Mucosa of rectum (tissue), 2 donors: ENCODE results near the gene PARD3.
A peak's percentile ranks its signal among the peaks of the same experiment; 100 is the strongest.

ENCODE experiments used
- H3K27ac ChIP-seq, 2 donors: one replicate each; pipeline ENCODE4 v1.7.0; 2013; ENCODE audit warnings: inconsistent platforms in 2 of 2, low read depth in 2 of 2, low read length in 2 of 2
- H3K27me3 ChIP-seq, 2 donors: one replicate each; pipeline ENCODE4 v1.7.0; 2013; ENCODE audit warnings: low read length in 2 of 2; ENCODE audit not compliant: control insufficient read depth in 2 of 2, insufficient read depth in 2 of 2
- H3K36me3 ChIP-seq, 2 donors: one replicate each; pipeline ENCODE4 v1.7.0; 2013; ENCODE audit warnings: low read length in 2 of 2; ENCODE audit not compliant: control insufficient read depth in 2 of 2, insufficient read depth in 2 of 2
- H3K4me1 ChIP-seq, 2 donors: one replicate each; pipeline ENCODE4 v1.7.0; 2013; ENCODE audit warnings: low read length in 2 of 2, mild to moderate bottlenecking in 1 of 2; ENCODE audit not compliant: control insufficient read depth in 2 of 2, insufficient read depth in 2 of 2
- H3K4me3 ChIP-seq, 2 donors: one replicate each; pipeline ENCODE4 v1.7.0; 2013; ENCODE audit warnings: low read length in 2 of 2
- H3K9ac ChIP-seq, 2 donors: one replicate each; pipeline ENCODE4 v1.7.0; 2013; ENCODE audit warnings: low read length in 2 of 2, low read depth in 1 of 2, mild to moderate bottlenecking in 1 of 2
- H3K9me3 ChIP-seq, 2 donors: one replicate each; pipeline ENCODE4 v1.7.0; 2013; ENCODE audit warnings: low read length in 2 of 2; ENCODE audit not compliant: control insufficient read depth in 2 of 2
- donor health status: healthy.
- donor health status: Normal muscosa, but diverticular disease.

PARD3 gene

GRCh38 chr10:34815185-34816084 lies at the start of gene PARD3:
Gene PARD3, minus strand, starts transcription at chr10:34815296. Its CDS starts 301 bp downstream, at chr10:34814995.
- Histone ChIP-seq H3K4me1 (peaks cover 4 to 17% of the 10 kb centered on the region in 2 donors), H3K9ac (peak within 1 kb of the TSS; percentile 66 to 71), H3K4me3 (peak within 1 kb of the TSS; percentile 56 to 78), H3K36me3 (no peaks in the 10 kb centered on the region), H3K9me3 (no peaks in the 10 kb centered on the region), H3K27ac (peak within 1 kb of the TSS; percentile 65 to 77), H3K27me3 (no peaks in the 10 kb centered on the region)

GRCh38 chr10:34864149-34865067 lies 49.3 kb upstream of the PARD3 start:
- H3K9me3 ChIP-seq, result no peaks in the 10 kb centered on the region
- peaks cover 8 to 28% of the 10 kb centered on the region in 2 donors for H3K4me1 ChIP-seq
- peak overlapping the region in 1 of 2 donors; percentile 22 for H3K27ac ChIP-seq
- H3K4me3 ChIP-seq, result peak overlapping the region; percentile 9 to 22
- H3K27me3 ChIP-seq, result no peaks in the 10 kb centered on the region
- H3K36me3 ChIP-seq, result no peaks in the 10 kb centered on the region
- H3K9ac ChIP-seq, result no peak overlapping the region

- peaks cover 8 to 28% of the 10 kb centered on the region in 2 donors for H3K4me1 ChIP-seq
- no peaks in the 10 kb centered on the region for H3K9me3 ChIP-seq
- peak overlapping the region in 1 of 2 donors; percentile 48 for H3K27ac ChIP-seq
- no peaks in the 10 kb centered on the region for H3K36me3 ChIP-seq
- H3K9ac ChIP-seq, result no peak overlapping the region
- H3K27me3 ChIP-seq, result no peaks in the 10 kb centered on the region
- H3K4me3 ChIP-seq, result no peak overlapping the region
Observed at GRCh38 chr10:34862892-34863291, 47.8 kb upstream of the PARD3 start.

GRCh38 chr10:34861293-34862021 lies 46.4 kb upstream of the PARD3 start:
- no peaks in the 10 kb centered on the region for H3K9me3 ChIP-seq
- no peaks in the 10 kb centered on the region for H3K27me3 ChIP-seq
- peak overlapping the region; percentile 7 to 48 for H3K27ac ChIP-seq
- H3K4me3 ChIP-seq, result no peak overlapping the region
- H3K4me1 ChIP-seq, result peaks cover 8 to 28% of the 10 kb centered on the region in 2 donors
- no peak overlapping the region for H3K9ac ChIP-seq
- no peaks in the 10 kb centered on the region for H3K36me3 ChIP-seq

GRCh38 chr10:34859170-34859569 lies 44.1 kb upstream of the PARD3 start:
- no peaks in the 10 kb centered on the region for H3K36me3 ChIP-seq

GRCh38 chr10:34858003-34858402 lies 42.9 kb upstream of the PARD3 start:
- Histone ChIP-seq H3K27ac (no peak overlapping the region), H3K9me3 (no peaks in the 10 kb centered on the region), H3K4me1 (peaks cover 0 to 16% of the 10 kb centered on the region in 2 donors), H3K9ac (no peak overlapping the region), H3K27me3 (no peaks in the 10 kb centered on the region), H3K4me3 (no peak overlapping the region), H3K36me3 (no peaks in the 10 kb centered on the region)

More at GRCh38 chr10:34859170-34859569, 44.1 kb upstream of the PARD3 start:
- H3K9ac ChIP-seq, result no peak overlapping the region
- H3K27me3 ChIP-seq, result no peaks in the 10 kb centered on the region
- no peak overlapping the region for H3K4me3 ChIP-seq
- no peak overlapping the region for H3K27ac ChIP-seq
- H3K4me1 ChIP-seq, result peaks cover 5 to 22% of the 10 kb centered on the region in 2 donors
- H3K9me3 ChIP-seq, result no peaks in the 10 kb centered on the region

GRCh38 chr10:34854147-34854601 lies 39.1 kb upstream of the PARD3 start:
- H3K9ac ChIP-seq, result no peak overlapping the region
- H3K9me3 ChIP-seq, result no peaks in the 10 kb centered on the region
- H3K27me3 ChIP-seq, result no peaks in the 10 kb centered on the region
- H3K27ac ChIP-seq, result no peak overlapping the region
- H3K4me3 ChIP-seq, result no peak overlapping the region
- no peaks in the 10 kb centered on the region for H3K4me1 ChIP-seq
- H3K36me3 ChIP-seq, result no peaks in the 10 kb centered on the region

GRCh38 chr10:34853357-34853756 lies 38.3 kb upstream of the PARD3 start:
- H3K27ac ChIP-seq, result no peak overlapping the region
- no peaks in the 10 kb centered on the region for H3K4me1 ChIP-seq
- no peaks in the 10 kb centered on the region for H3K9me3 ChIP-seq
- no peak overlapping the region for H3K4me3 ChIP-seq
- no peaks in the 10 kb centered on the region for H3K27me3 ChIP-seq
- H3K9ac ChIP-seq, result no peak overlapping the region
- H3K36me3 ChIP-seq, result no peaks in the 10 kb centered on the region

- H3K36me3 ChIP-seq, result no peaks in the 10 kb centered on the region
- no peaks in the 10 kb centered on the region for H3K27me3 ChIP-seq
- no peak overlapping the region for H3K9ac ChIP-seq
- no peak overlapping the region for H3K27ac ChIP-seq
- H3K9me3 ChIP-seq, result no peaks in the 10 kb centered on the region
- H3K4me3 ChIP-seq, result no peak overlapping the region
- H3K4me1 ChIP-seq, result no peaks in the 10 kb centered on the region
Observed at GRCh38 chr10:34850558-34850957, 35.5 kb upstream of the PARD3 start.
